Esophagus muscularis mucosa (tissue), 3 donors: Measurements from ENCODE around the gene TJP1.

Source experiments
- CTCF ChIP-seq, 3 experiments: fragments of 200-600 bp in 2 of 3; fragments of 450-650 bp in 1 of 3; sonication (generic) in 2 of 3; IDR thresholded peaks; one replicate each; pipeline ENCODE4 v1.5.1; 2017 to 2019; ENCODE audit warnings: antibody characterized with exemption in 3 of 3, mild to moderate bottlenecking in 2 of 3, moderate library complexity in 1 of 3
- POLR2A ChIP-seq: fragments of 450-650 bp; IDR thresholded peaks from one replicate; pipeline ENCODE4 v1.6.1; 2017; ENCODE audit warnings: antibody characterized with exemption, moderate library complexity, mild to moderate bottlenecking, low read depth

DNA sequence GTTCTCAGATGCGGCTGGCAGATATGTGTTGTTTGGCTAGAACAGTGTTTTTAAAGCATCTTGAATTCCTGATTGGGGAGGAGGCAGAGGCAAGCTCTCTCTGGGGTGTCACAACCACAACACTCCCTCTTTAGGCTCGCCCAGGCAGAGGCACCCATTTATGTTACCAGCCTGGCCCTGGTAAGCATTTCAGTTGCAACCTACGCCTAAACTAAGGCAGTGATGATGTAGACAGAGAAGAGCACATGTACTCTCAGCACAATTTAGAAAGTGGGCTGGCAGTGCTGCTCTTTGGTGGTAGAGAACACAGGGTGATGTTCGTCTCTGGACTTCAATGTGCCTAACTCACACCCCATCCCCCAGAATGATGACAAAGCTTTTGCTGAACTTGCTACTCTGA lies 41.2 kb upstream of the TJP1 start:
- TF ChIP-seq CTCF (IDR thresholded peaks at IDR 0.05) (no peak), POLR2A (no peak)
